Occipital lobe (tissue), 2 donors: ENCODE results near the gene PPP1R9A. TPM values are rescaled to one million over a fixed set of nuclear protein-coding genes. Genes with fewer than 3 reads are reported as not detected.

Experiments used
- DNase-seq: peaks from one replicate; lab custom pipeline; 2025; lab: John Stamatoyannopoulos, UW
- total RNA-seq: library from RNA; depleted of rRNA; stranded (reverse); fragments of >200 nt; gene quantifications from one replicate; pipeline ENCODE4 v1.2.3, GENCODE V29; 2014

Gene PPP1R9A
- total RNA-seq, 1 donor from 2014 or later = 115 TPM

GRCh38 chr7:95198863-95199262, 291.5 kb downstream of the PPP1R9A start:
- DNase-seq = no peak

- peak; percentile 40 for DNase-seq
These were observed 292.6 kb downstream of the PPP1R9A start for GRCh38 chr7:95199779-95200558.

GRCh38 chr7:95200741-95201140, 293.3 kb downstream of the PPP1R9A start:
- no peak for DNase-seq

- DNase-seq = no peak
These were observed 294.3 kb downstream of the PPP1R9A start for GRCh38 chr7:95201727-95202126.

GRCh38 chr7:95204618-95205017, 297.2 kb downstream of the PPP1R9A start:
- DNase-seq = no peak

- DNase-seq = no peak
These were observed 298.4 kb downstream of the PPP1R9A start for GRCh38 chr7:95205665-95206225.

- DNase-seq = no peak
These were observed 301.9 kb downstream of the PPP1R9A start for GRCh38 chr7:95209276-95209675.

GRCh38 chr7:95209788-95210187, 302.4 kb downstream of the PPP1R9A start:
- DNase-seq = no peak

- no peak for DNase-seq
These were observed 305.8 kb downstream of the PPP1R9A start for GRCh38 chr7:95213148-95213547.

- peak; percentile 27 for DNase-seq
These were observed 306.6 kb downstream of the PPP1R9A start for GRCh38 chr7:95213809-95214492.

- no peak for DNase-seq
These were observed 312.3 kb downstream of the PPP1R9A start for GRCh38 chr7:95219721-95220120.

- DNase-seq = no peak
These were observed 312.9 kb downstream of the PPP1R9A start for GRCh38 chr7:95220328-95220727.

GRCh38 chr7:95225301-95225700, 317.9 kb downstream of the PPP1R9A start:
- DNase-seq = no peak

GRCh38 chr7:95229301-95229700, 321.9 kb downstream of the PPP1R9A start:
- no peak for DNase-seq

- no peak for DNase-seq
These were observed 331.0 kb downstream of the PPP1R9A start for GRCh38 chr7:95238252-95238943.

GRCh38 chr7:95240921-95241320, 333.5 kb downstream of the PPP1R9A start:
- DNase-seq = no peak

- DNase-seq = no peak
These were observed 334.9 kb downstream of the PPP1R9A start for GRCh38 chr7:95242266-95242665.

GRCh38 chr7:95244616-95245015, 337.2 kb downstream of the PPP1R9A start:
- no peak for DNase-seq

- no peak for DNase-seq
These were observed 338.6 kb downstream of the PPP1R9A start for GRCh38 chr7:95245828-95246500.

GRCh38 chr7:95246831-95247370, 339.5 kb downstream of the PPP1R9A start:
- peak; percentile 58 for DNase-seq

GRCh38 chr7:95250571-95250970, 343.2 kb downstream of the PPP1R9A start:
- DNase-seq = no peak
